HepG2 (cell line): Measurements from ENCODE around the gene PPP1R1B. TPM values are rescaled to one million over a fixed set of nuclear protein-coding genes. Genes with fewer than 3 reads are reported as not detected.

ENCODE experiments used
- BRD4 ChIP-seq: sonication (generic); formaldehyde crosslinking; IDR thresholded peaks from 2 replicates; pipeline ENCODE4 v1.4.0; 2020; ENCODE audit warnings: missing genetic modification reagents
- CREB1 ChIP-seq, 2 experiments: fragments of 450-650 bp in 1 of 2; IDR thresholded peaks; 2 replicates each; pipeline ENCODE4 v1.6.1; 2016 to 2017; ENCODE audit warnings: control low read depth in 1 of 2, mild to moderate bottlenecking in 1 of 2, missing compliant biosample characterization in 1 of 2, missing genetic modification characterization in 1 of 2
- ETV5 ChIP-seq: IDR thresholded peaks from 2 replicates; pipeline ENCODE4 v1.6.1; 2018; ENCODE audit warnings: missing biosample characterization, missing genetic modification reagents, inconsistent platforms, borderline replicate concordance
- GABPB1 ChIP-seq: IDR thresholded peaks from 2 replicates; pipeline ENCODE4 v1.6.1; 2016; ENCODE audit warnings: mild to moderate bottlenecking, missing genetic modification reagents, moderate library complexity, missing compliant biosample characterization
- HES4 ChIP-seq: sonication (generic); formaldehyde crosslinking; IDR thresholded peaks from 2 replicates; pipeline ENCODE4 v1.9.0; 2021; ENCODE audit warnings: mild to moderate bottlenecking, missing genetic modification reagents, borderline replicate concordance
- HHEX ChIP-seq: IDR thresholded peaks from 2 replicates; pipeline ENCODE4 v1.6.1; 2016; ENCODE audit warnings: control low read depth
- HIC2 ChIP-seq: sonication (generic); formaldehyde crosslinking; IDR thresholded peaks from 2 replicates; pipeline ENCODE4 v1.9.0; 2022; ENCODE audit warnings: low read depth, missing genetic modification reagents
- HMG20B ChIP-seq: conservative IDR thresholded peaks from 2 replicates; pipeline ENCODE4 v1.6.1; 2016; ENCODE audit warnings: missing genetic modification reagents, missing compliant biosample characterization
- HNF4A ChIP-seq: sonication (generic); formaldehyde crosslinking; IDR thresholded peaks from 2 replicates; pipeline ENCODE4 v1.4.0; 2020; ENCODE audit warnings: missing genetic modification reagents
- KDM5B ChIP-seq: sonication (generic); formaldehyde crosslinking; IDR thresholded peaks from 2 replicates; pipeline ENCODE4 v1.4.0; 2020; ENCODE audit warnings: missing genetic modification reagents, mild to moderate bottlenecking, borderline replicate concordance
- MIER2 ChIP-seq: IDR thresholded peaks from 2 replicates; pipeline ENCODE4 v1.6.1; 2016; ENCODE audit warnings: missing biosample characterization, missing genetic modification reagents
- PAXIP1 ChIP-seq: sonication (generic); formaldehyde crosslinking; conservative IDR thresholded peaks from 2 replicates; pipeline ENCODE4 v1.4.0; 2020; ENCODE audit warnings: mild to moderate bottlenecking, missing genetic modification reagents, moderate library complexity
- RFX3 ChIP-seq: IDR thresholded peaks from 2 replicates; pipeline ENCODE4 v1.6.1; 2016; ENCODE audit warnings: missing biosample characterization, missing genetic modification reagents
- RXRA ChIP-seq: sonication (generic); formaldehyde crosslinking; IDR thresholded peaks from 2 replicates; pipeline ENCODE4 v1.5.1; 2020; ENCODE audit warnings: missing genetic modification reagents
- SSRP1 ChIP-seq: IDR thresholded peaks from 2 replicates; pipeline ENCODE4 v1.6.1; 2016; ENCODE audit warnings: control low read depth
- XBP1 ChIP-seq: sonication (generic); formaldehyde crosslinking; IDR thresholded peaks from 2 replicates; pipeline ENCODE4 v1.5.0; 2020; ENCODE audit warnings: missing genetic modification reagents
- ZBTB26 ChIP-seq: IDR thresholded peaks from 2 replicates; pipeline ENCODE4 v1.6.1; 2016; ENCODE audit warnings: missing compliant biosample characterization, missing genetic modification reagents, borderline replicate concordance
- ZBTB44 ChIP-seq: sonication (generic); formaldehyde crosslinking; IDR thresholded peaks from 2 replicates; pipeline ENCODE4 v1.4.0; 2020; ENCODE audit warnings: missing genetic modification reagents
- ZNF660 ChIP-seq: sonication (generic); formaldehyde crosslinking; IDR thresholded peaks from 2 replicates; pipeline ENCODE4 v1.5.1; 2020; ENCODE audit warnings: mild to moderate bottlenecking, low read depth, missing genetic modification reagents, borderline replicate concordance
- ZNF678 ChIP-seq: sonication (generic); formaldehyde crosslinking; IDR thresholded peaks from 2 replicates; pipeline ENCODE4 v1.4.0; 2020; ENCODE audit warnings: mild to moderate bottlenecking, missing genetic modification reagents
- ZNF720 ChIP-seq: sonication (generic); formaldehyde crosslinking; IDR thresholded peaks from 2 replicates; pipeline ENCODE4 v1.4.0; 2020; ENCODE audit warnings: missing genetic modification reagents
- ZSCAN31 ChIP-seq: sonication (generic); formaldehyde crosslinking; IDR thresholded peaks from 2 replicates; pipeline ENCODE4 v1.5.0; 2020; ENCODE audit warnings: low read depth, mild to moderate bottlenecking, missing genetic modification reagents
- polyA plus RNA-seq, 8 experiments: library from polyadenylated mRNA; depleted of rRNA in 3 of 8; stranded (reverse) in 7 of 8; unstranded in 1 of 8; fragments of >200 nt; fragmentation: Illumina TruSeq in 4 of 8; extraction: Trizol in 4 of 8; gene quantifications; 2 replicates each; pipeline versions ENCODE4 v1.2.1 to v1.2.3, GENCODE V29; 2011 to 2016; ENCODE audit warnings: low read depth in 4 of 8, missing spikeins in 1 of 8, mixed read lengths in 1 of 8; ENCODE audit not compliant: insufficient read depth in 1 of 8
- total RNA-seq, 5 experiments: library from RNA; depleted of rRNA; stranded (reverse); fragments of >200 nt; fragmentation: Illumina TruSeq; extraction: Trizol; gene quantifications; 2 replicates each; pipeline ENCODE4 v1.2.3, GENCODE V29; 2016; ENCODE audit warnings: low read depth in 1 of 5

PPP1R1B gene
- total and polyA plus RNA-seq, 2 of the 13 experiments (the other 11 are each of a cell fraction or from before 2014, with no cell fraction given), result 0.08 TPM; not detected in 1

- TF ChIP-seq ZNF660 (CRISPR knock-in tag) (no peak), HHEX (CRISPR knock-in tag) (no peak), BRD4 (CRISPR knock-in tag) (no peak), KDM5B (no peak), HNF4A (CRISPR knock-in tag) (no peak), ZNF678 (CRISPR knock-in tag) (no peak), ZNF720 (CRISPR knock-in tag) (no peak), PAXIP1 (CRISPR knock-in tag) (no peak), HES4 (CRISPR knock-in tag) (peak; percentile 32; the same call in 1 of the 2 replicates), HMG20B (CRISPR knock-in tag) (no peak), ZBTB26 (CRISPR knock-in tag) (peak; percentile 27; the same call in 1 of the 2 replicates), MIER2 (CRISPR knock-in tag) (0 out of 2 replicates have a peak, but pooled peaks have one; percentile 49), ETV5 (CRISPR knock-in tag) (0 out of 2 replicates have a peak, but pooled peaks have one; percentile 5), HIC2 (peak; percentile 85), XBP1 (CRISPR knock-in tag) (no peak), SSRP1 (CRISPR knock-in tag) (no peak), CREB1 (IDR thresholded peaks at IDR 0.05) (no peak), CREB1 (CRISPR knock-in tag; IDR thresholded peaks at IDR 0.05) (no peak), ZBTB44 (CRISPR knock-in tag) (no peak), RFX3 (CRISPR knock-in tag) (no peak), GABPB1 (CRISPR knock-in tag) (peak; percentile 32; the same call in 1 of the 2 replicates), RXRA (0 out of 2 replicates have a peak, but pooled peaks have one; percentile 25), ZSCAN31 (no peak)
Observed at GRCh38 chr17:39623356-39623950, 3.3 kb upstream of the PPP1R1B start (continued).
